NCI-H2081 (cell line): ENCODE data around the gene ZSCAN4.

ENCODE experiments used
- DNase-seq, 2 experiments: peaks; one replicate each; lab custom pipeline; 2025; lab: John Stamatoyannopoulos, UW

The ZSCAN4 gene, protein sequence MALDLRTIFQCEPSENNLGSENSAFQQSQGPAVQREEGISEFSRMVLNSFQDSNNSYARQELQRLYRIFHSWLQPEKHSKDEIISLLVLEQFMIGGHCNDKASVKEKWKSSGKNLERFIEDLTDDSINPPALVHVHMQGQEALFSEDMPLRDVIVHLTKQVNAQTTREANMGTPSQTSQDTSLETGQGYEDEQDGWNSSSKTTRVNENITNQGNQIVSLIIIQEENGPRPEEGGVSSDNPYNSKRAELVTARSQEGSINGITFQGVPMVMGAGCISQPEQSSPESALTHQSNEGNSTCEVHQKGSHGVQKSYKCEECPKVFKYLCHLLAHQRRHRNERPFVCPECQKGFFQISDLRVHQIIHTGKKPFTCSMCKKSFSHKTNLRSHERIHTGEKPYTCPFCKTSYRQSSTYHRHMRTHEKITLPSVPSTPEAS

DNA sequence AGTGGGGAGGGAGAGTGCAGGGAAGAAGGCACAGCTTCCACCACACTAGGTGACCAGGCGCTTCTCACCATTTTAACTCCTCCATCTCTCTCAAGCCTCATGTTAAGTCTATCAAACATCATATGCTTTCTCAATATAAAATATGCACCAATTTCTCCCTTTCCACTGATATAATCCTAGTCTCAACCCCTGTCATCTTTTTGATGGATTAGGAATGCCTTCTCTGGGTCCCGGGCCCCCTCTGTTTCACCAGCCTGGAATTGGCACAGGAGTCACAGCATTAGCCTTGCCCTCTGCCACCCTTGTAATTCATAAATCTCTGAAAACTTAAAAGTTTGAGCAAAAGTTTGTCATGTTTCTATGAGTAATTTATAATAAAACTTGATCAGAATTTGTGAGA, at the start of gene ZSCAN4:
ZSCAN4 (plus strand) TSS at position 301 of the 400 bp plus-strand sequence. CDS start 7,211 bp downstream, outside the sequence.
- no peak for DNase-seq

DNA sequence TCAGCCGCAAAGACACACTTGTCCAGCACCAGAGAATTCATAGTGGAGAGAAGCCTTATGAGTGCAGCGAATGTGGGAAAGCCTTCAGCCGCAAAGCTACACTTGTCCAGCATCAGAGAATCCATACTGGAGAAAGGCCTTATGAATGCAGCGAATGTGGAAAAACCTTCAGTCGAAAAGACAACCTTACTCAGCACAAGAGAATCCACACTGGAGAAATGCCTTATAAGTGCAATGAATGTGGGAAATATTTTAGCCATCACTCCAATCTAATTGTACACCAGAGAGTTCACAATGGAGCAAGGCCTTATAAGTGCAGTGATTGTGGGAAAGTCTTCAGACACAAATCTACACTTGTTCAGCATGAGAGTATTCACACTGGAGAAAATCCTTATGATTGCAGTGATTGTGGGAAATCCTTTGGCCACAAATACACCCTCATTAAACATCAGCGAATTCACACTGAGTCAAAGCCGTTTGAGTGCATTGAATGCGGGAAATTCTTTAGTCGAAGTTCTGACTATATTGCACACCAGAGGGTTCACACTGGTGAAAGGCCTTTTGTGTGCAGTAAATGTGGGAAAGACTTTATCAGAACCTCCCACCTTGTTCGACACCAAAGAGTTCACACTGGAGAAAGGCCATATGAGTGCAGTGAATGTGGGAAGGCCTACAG, 47.9 kb upstream of the ZSCAN4 start:
- no peak for DNase-seq

DNA sequence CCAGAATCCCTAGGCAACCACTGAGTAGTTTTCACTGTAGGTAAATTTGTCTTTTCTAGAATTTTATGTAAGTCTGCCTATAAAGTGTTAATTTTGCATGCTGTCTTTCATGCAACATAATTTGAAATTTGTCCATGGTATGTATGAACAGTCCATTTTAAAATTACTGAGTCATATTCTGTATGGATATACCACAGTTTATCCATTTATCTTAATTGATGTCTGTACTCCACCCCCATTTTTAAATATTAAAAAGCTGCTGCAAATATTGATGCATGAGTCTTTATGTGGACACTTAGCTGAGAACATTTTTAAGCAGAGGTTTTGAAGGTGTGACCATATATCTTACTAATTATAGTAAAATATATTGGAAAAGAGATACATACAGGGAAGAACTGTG, 45.6 kb upstream of the ZSCAN4 start:
- DNase-seq: no peak

DNA sequence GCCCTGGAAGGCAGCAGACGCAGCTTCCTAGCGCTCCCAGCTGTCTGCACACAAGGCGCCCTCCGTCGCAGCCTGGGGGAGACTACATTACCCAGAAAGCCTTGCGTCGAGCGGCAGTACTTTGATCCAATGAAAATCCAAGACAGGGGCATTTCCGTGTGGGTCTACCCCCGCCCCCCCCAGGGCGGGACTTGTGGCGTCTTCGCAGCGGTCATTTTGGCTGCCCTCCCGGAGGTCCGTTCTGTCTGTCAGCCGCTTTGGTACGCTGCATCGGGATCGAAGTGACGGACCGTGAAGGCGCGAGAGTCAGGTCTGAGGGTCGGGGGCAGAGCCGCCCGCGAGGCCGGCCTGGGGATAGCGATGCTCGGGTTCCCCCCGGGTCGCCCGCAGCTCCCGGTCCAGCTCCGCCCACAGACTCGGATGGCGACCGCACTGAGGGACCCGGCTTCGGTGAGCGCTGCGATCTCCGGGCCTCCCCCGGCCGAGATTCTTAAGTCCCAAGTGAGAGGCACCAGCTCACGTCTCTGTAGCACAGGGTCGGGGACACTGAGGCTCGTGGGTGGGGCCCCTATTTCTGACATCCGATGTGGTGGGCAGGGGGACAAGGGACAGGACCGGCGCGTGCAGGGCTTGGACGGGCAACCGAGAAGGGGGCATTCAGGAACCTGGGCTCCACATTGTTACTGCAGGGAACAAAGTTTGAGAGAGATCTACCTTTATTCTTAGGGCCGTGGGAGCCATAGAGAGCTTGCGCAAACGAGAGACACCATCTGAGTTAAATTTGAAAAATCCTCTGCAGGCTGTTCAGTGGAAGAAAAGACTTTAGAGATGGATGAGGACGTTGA, 35.5 kb upstream of the ZSCAN4 start, which contains the start of gene ZNF211:
ZNF211 (plus strand) TSS at position 182 of the 845 bp plus-strand sequence; CDS start at position 361, 179 bp downstream.
- DNase-seq: peak; percentile 91 to 96

DNA sequence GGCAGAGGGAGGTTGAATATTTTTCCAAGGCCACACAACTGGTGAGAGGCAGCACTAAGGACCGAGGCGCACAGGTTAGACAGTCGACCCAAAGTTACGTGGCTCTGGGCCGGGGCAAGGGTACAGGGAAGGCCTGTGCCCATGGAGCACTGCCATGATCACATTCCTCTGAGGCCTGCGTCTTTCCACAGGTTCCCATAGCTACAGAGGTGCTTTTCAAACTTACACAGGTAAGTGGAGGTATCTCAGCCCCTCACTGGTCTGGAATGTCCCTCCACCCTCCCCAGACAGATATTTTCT, 35.0 kb upstream of the ZSCAN4 start:
- no peak for DNase-seq

DNA sequence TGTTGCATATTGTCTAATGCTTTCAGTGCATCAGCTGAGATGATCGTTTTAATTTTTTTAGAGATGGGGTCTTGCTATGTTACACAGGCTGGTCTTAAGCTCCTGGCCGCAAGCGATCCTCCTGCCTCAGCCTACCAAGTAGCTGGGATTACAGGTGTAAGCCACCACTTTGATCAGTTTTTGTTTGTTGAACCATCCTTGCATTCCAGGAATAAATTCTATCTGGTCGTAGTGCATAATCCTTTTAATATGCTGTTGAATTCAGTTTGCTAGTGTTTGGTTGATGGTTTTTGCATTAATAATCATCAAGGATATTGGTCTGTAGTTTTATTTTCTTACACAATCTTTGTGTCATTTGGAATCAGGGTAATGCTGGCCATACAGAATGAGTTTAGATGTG, 31.4 kb upstream of the ZSCAN4 start:
- no peak for DNase-seq

DNA sequence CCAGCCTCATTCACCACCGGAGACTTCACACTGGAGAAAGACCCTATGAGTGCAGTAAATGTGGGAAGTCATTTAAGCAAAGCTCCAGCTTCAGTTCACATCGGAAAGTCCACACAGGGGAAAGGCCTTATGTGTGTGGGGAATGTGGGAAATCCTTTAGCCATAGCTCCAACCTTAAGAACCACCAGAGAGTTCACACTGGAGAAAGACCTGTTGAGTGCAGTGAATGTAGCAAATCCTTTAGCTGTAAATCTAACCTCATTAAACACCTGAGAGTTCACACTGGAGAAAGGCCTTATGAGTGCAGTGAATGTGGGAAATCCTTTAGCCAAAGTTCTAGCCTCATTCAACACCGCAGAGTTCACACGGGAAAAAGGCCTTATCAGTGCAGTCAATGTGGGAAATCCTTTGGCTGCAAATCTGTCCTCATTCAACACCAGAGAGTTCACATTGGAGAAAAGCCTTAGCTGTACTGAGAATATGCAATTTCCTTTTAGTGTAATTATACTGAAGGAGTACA, 27.0 kb upstream of the ZSCAN4 start:
- DNase-seq: no peak

DNA sequence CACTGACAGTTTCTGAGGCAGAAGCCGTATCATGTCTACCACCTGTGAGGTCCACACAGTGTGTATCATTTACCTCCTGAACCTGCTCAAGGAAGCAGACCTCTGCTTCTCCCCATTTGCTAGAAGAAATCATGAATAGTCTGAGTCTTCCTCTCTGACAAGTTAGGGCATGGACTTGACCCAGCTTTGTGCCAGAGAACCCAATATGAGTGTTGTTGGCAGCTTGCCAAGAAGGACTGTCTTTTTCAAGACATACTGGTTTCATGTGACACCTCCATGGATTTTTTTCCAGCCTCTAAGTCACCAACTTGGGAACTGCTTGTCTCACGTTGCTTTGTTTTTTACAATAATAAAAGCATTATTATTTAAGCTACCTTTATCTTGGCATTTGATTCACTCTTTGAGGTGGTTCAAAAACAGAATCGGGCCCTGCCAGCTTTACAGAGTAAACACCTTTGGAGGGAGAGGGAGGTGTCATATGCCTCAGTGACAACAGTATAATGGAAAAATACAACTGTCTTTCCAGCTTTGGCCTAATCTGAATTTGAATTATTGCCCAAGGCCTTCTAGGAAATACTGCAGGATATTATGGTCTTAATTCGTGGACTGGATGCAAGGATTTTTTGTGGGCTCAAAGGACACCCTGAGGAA, 26.2 kb upstream of the ZSCAN4 start:
- no peak for DNase-seq

DNA sequence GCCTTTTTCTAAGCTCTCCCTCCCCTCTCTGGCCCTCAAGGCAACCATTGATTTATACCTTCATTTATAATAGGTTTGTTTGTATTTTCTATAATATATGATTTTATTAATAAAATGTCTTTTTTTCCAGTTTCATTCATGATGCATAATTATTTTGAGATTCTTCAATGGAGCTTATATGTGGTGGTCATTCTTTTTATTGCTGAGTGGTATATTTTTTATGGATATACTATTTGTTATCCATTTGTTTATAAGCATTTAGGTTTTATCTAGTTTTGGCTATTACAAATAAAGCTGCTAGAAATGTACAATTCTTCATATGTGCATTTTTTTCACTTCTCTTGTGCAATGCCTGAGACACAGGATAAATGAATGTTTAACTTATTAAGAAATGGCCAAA, 25.0 kb upstream of the ZSCAN4 start:
- DNase-seq: no peak

DNA sequence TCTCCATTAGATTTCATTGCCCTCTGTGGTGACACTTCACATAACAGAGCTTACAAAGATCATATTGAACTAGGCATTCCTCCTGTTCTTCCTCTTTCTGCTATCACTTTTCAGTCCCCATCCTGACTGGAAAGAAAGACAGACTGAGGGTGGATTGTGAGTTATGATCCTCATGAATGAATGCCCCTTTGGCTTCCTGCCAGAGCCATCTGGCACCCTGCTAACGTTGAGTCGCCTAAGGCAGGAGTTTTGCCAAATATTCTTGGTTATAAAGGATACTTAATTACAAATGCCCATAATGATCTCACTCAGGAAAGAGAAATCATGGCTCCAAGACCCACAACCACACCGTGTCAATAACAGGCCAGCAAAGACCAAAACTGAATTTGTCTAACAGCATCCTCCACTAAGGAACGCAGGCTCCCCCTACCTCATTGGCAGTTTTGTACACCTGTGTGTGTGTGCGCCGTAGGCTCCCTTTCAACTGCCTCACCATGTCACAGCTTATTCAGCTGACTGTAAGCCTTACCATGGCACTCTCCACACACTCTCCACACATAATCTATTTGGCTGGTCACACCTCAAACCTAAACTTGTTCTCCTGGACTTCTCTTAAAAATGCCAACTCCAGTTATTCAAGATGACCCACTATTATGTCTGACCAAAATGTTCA, 20.3 kb upstream of the ZSCAN4 start:
- peak; percentile 39 to 74 for DNase-seq

DNA sequence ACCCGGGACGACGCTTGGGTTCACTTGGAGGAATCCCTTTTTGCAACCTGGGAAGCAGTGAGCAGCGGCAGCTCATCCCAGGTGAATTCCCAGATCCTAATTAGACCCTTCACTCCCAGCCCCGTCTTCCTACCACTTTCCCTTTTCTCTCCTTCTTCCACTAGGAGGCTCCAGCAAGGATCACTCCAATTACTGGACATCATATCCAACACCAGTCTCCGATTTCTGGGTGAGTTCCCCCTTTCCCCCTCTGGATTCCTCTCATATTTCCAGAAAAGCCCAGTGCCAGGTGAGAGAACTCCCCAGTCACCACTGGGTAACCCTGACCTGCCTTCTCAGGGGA, 17.1 kb upstream of the ZSCAN4 start:
- DNase-seq: no peak

DNA sequence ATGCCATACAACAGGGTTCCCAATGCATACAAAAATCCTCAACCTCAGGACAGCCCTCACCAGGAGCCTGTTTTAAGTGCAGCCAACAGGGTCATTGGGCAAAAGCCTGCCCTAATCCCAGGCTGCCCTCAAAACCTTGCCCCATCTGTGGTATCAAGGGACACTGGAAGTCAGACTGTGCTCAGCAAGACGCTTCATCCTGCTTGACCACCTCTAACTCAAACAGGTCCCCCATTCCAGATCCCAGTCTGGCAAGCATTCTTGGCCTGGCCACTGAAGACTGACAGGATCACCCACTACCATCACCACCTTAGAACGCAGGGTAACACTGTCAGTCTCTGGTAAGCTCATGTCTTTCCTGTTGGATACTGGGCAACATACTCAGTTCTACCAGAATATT, 15.0 kb upstream of the ZSCAN4 start:
- no peak for DNase-seq

DNA sequence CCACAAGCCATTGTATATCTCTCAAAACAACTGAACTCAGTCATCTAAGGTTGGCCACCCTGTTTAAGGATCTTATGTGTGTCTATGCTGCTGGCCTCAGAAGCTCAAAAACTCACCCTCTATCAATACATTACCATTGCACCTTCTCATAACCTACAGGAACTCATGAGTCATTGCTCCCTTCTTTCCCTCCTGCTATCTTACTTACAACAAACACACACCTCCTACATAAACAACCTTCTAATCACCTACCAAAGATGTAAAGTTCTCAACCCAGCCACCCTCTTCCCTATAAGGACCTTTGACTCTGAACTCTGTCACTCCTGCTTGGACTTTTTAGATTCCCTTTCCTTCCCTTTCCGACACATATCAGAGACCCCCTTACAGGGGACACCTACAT, 13.3 kb upstream of the ZSCAN4 start:
- no peak for DNase-seq

DNA sequence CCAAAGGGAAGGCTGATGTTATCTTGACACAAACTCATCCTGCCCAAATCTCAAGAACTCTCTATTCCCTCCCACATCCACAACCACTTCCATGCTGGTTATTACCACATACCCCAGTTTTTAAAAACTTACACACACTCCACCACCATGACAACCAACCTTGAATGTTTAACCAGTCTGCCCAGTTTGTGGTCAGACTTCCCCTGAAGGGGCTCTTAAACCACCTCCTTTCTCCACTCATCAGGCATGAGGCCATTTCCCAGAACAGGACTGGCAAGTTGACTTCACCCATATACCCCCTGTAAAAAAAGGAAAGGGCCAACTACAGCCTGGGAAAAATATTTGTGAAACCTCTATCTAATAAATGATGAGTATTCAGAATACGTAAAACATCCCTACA, 12.4 kb upstream of the ZSCAN4 start:
- no peak for DNase-seq

DNA sequence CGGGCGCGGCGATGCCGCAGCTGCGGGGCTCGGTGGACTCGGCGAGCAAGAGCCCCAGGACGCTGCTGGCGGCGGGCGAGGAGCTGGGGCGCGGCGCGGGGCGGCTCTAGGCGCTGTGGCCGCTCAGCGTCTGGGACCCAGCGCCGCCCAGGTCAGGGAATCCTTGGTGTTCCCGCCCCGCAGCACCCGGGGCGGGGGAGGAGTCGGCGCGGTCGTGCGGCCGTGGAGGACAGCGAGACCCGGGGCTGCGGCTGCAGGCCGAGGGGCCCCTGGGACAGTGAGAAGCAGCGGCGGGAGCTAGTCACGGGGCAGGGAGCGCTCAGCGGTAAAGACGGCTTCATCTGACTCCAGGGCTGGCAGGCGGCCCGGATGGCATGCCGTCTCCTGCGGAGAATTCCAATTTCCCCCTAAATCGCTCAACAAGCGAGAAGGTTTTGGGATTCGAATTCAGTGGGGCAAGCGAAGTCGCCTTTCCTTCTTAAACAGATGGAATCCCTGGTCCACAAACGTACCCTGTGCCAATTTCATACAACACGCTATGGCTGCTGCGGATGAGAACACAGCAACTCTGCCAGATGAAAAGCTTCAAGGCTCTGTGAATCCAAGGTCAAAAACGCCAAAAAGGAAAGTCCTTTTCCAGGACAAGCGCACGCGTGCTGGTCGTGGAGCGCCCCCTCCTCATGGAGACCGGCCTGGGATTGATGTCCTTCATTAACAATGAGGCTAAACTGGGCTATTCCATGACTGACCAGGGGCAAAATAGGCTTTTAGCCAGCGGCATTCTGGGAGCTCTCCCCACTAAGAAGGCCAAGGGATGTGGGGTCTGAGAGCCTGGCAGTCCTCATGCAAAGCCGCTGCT, 4.2 kb upstream of the ZSCAN4 start:
- DNase-seq: peak in 1 of 2 experiments; percentile 17

DNA sequence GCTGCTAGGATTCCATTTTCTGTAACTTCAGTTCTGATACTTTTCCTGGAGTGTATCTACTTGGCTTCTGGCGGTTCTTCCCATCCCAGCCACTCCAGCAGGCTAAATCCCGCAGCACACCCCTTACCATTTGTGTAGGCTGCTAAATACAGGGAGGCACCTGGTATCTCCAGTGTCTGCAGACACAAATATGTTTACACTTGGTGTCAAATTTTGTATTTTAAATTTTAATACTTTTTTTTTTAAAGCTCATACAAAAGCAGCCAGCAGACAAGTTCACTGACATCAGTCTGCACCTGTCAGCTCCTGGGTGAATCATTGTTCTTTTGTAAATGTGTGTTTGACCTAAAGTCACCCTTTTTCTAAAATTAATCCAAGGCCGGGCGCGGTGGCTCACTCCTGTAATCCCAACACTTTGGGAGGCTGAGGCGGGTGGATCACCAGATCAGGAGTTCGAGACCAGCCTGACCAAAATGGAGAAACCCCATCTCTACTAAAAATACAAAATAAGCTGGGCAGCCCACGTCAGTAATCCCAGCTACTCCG, 3.4 kb upstream of the ZSCAN4 start:
- DNase-seq: no peak

DNA sequence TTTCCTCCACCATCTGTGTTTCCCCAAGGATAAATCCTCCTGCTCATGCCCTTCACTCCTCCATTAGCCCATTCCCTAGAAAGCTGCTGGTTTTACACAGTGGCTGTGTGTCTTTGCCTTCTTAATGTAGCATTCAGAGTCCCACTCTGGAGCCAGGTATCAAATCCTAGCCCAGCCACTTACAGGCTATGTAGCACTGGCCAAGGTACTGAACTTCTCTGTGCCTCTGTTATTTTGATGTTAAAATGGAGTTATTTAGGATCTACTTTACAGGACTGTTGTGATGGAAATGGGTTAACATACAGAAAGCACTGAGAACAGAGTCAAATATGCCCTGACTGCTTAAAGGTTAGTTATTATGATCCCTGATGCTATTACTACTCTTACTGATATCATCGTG, 1.5 kb upstream of the ZSCAN4 start:
- no peak for DNase-seq

DNA sequence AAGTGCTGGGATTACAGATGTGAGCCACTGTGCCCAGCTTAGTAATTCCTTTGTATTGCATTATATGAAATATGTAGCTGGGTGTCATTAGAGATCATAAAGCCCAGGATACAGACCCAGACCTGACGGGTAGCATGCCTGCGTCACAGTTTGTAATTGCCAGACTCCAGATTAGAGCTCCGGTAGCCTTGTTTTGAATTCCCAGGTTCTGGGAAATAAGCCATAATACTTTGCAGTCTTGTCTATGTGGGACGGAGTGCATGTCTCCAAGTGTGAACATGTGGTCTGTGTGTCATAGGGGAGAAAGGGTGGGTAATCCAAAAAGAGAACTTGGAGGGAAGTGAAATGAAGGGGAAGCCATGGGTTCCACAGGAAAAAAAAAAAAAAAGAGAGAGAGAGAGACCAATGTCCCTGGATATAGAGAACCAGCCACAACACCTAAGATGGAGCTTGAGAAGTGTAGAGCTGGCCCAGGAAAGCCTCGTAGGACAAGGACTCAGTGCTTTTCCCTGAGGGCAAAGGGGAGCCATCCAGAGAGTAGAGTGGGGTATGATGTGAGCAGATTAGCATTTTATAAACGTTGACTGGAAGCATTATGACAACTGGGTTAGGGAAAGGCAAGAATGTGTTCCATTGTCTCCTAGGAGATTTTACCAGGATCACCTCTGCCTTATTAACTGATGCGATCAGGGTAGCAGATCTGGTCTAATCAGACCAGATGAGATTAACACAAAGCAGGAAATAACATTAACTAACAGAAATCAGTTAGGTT, 2.6 kb downstream of the ZSCAN4 start:
- no peak for DNase-seq

DNA sequence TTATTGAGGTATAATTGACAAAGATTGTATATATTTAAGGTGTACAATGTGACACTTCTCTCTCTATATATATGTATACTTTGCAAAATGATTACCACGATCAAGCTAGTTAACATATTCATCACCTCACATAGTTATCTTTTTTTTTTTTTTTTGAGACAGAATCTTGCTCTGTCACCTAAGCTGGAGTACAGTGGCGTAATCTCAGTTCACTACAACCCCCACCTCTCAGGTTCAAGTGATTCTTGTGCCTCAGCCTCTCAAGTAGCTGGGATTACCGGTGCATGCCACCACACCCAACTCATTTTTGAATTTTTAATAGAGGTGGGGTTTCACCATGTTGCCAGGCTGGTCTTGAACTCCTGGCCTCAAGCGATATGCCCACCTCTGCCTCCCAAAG, 3.7 kb downstream of the ZSCAN4 start:
- DNase-seq: no peak
